H1 (cell line): ENCODE data around the gene TMEM154. TPM values are rescaled to one million over a fixed set of nuclear protein-coding genes. Genes with fewer than 3 reads are reported as not detected.

Source experiments
- CHD1 ChIP-seq: IDR thresholded peaks from 2 replicates; pipeline ENCODE4 v1.6.1; 2012; ENCODE audit warnings: low read depth, low read length, improper control_type of control experiment
- FOSL1 ChIP-seq: IDR thresholded peaks from 2 replicates; pipeline ENCODE4 v1.6.1; 2011; ENCODE audit warnings: mild to moderate bottlenecking, low read depth, low read length, moderate library complexity; ENCODE audit not compliant: insufficient read depth
- GTF2F1 ChIP-seq: IDR thresholded peaks from 2 replicates; pipeline ENCODE4 v1.6.1; 2012; ENCODE audit warnings: low read depth, low read length, improper control_type of control experiment, borderline replicate concordance
- JUN ChIP-seq: IDR thresholded peaks from 2 replicates; pipeline ENCODE4 v1.6.1; 2011; ENCODE audit warnings: low read depth, mild to moderate bottlenecking, improper control_type of control experiment, low read length
- KDM4A ChIP-seq: IDR thresholded peaks from one replicate; pipeline ENCODE4 v1.7.1; 2012; ENCODE audit warnings: low read depth, mild to moderate bottlenecking, moderate library complexity, low read length, inconsistent platforms; ENCODE audit not compliant: severe bottlenecking
- RAD21 ChIP-seq, 2 experiments: IDR thresholded peaks in 1 of 2; conservative IDR thresholded peaks in 1 of 2; 2 replicates each; pipeline ENCODE4 v1.6.1; 2011; ENCODE audit warnings: low read depth in 2 of 2, low read length in 2 of 2, improper control_type of control experiment in 1 of 2, inconsistent platforms in 1 of 2, mild to moderate bottlenecking in 1 of 2, moderate library complexity in 1 of 2
- polyA plus RNA-seq, 7 experiments: library from polyadenylated mRNA; depleted of rRNA in 3 of 7; stranded (reverse) in 5 of 7; unstranded in 2 of 7; fragments of >200 nt in 5 of 7; fragments of 200-250 nt in 2 of 7; gene quantifications; 1 replicate in 5 of 7; 2 replicates in 1 of 7; 4 replicates in 1 of 7; pipeline versions ENCODE4 v1.2.1 to v1.2.3, GENCODE V29; 2011 to 2013; ENCODE audit warnings: missing spikeins in 2 of 7, mixed read lengths in 2 of 7
- total RNA-seq: library from RNA; stranded (reverse); fragmentation: NEBNext Ultra II Directional; extraction: Animal tissue kit (Norgen Biotek cat#: 25700); gene quantifications from 2 replicates; pipeline ENCODE4 v1.2.1, GENCODE V29; 2021
- TF ChIP-seq, protein P1 (sequence below): fragments of 300-600 bp; sonication (generic); IDR thresholded peaks from 2 replicates; pipeline ENCODE4 v1.7.1; 2012; ENCODE audit warnings: low read length, moderate library complexity, mild to moderate bottlenecking, inconsistent platforms; ENCODE audit not compliant: insufficient replicate concordance
- TF ChIP-seq, protein P2 (sequence below): IDR thresholded peaks from 2 replicates; pipeline ENCODE4 v1.6.1; 2011; ENCODE audit warnings: low read depth, mild to moderate bottlenecking, low read length; ENCODE audit not compliant: insufficient read depth
- TF ChIP-seq, protein P3 (sequence below): IDR thresholded peaks from 2 replicates; pipeline ENCODE4 v1.6.1; 2012; ENCODE audit warnings: inconsistent platforms

TMEM154 gene
- total and polyA plus RNA-seq, 2 of the 8 experiments (the other 6 are each of a cell fraction or from before 2014, with no cell fraction given): 0.33 to 1.2 TPM

DNA sequence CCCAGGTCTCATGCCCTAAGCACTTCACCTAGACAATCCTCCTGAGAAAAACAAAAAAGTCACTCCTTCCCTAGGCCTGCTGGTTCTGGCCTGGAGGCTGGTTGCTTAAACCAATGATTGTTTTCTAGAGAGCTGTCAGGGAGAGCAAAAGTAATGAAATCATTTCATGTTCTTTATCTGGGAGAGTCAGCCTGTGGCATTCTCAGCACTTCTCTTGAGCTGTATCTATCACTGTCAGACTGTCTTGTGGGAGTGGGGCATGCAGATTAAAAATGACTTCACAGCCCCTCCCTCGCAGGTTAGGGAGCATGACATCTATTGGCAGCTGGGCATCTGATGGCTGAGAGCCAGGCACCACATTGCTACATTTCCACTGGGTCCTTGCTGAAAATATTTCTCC is 20.4 kb upstream of the TMEM154 start (continued):
- TF ChIP-seq, protein P1, sequence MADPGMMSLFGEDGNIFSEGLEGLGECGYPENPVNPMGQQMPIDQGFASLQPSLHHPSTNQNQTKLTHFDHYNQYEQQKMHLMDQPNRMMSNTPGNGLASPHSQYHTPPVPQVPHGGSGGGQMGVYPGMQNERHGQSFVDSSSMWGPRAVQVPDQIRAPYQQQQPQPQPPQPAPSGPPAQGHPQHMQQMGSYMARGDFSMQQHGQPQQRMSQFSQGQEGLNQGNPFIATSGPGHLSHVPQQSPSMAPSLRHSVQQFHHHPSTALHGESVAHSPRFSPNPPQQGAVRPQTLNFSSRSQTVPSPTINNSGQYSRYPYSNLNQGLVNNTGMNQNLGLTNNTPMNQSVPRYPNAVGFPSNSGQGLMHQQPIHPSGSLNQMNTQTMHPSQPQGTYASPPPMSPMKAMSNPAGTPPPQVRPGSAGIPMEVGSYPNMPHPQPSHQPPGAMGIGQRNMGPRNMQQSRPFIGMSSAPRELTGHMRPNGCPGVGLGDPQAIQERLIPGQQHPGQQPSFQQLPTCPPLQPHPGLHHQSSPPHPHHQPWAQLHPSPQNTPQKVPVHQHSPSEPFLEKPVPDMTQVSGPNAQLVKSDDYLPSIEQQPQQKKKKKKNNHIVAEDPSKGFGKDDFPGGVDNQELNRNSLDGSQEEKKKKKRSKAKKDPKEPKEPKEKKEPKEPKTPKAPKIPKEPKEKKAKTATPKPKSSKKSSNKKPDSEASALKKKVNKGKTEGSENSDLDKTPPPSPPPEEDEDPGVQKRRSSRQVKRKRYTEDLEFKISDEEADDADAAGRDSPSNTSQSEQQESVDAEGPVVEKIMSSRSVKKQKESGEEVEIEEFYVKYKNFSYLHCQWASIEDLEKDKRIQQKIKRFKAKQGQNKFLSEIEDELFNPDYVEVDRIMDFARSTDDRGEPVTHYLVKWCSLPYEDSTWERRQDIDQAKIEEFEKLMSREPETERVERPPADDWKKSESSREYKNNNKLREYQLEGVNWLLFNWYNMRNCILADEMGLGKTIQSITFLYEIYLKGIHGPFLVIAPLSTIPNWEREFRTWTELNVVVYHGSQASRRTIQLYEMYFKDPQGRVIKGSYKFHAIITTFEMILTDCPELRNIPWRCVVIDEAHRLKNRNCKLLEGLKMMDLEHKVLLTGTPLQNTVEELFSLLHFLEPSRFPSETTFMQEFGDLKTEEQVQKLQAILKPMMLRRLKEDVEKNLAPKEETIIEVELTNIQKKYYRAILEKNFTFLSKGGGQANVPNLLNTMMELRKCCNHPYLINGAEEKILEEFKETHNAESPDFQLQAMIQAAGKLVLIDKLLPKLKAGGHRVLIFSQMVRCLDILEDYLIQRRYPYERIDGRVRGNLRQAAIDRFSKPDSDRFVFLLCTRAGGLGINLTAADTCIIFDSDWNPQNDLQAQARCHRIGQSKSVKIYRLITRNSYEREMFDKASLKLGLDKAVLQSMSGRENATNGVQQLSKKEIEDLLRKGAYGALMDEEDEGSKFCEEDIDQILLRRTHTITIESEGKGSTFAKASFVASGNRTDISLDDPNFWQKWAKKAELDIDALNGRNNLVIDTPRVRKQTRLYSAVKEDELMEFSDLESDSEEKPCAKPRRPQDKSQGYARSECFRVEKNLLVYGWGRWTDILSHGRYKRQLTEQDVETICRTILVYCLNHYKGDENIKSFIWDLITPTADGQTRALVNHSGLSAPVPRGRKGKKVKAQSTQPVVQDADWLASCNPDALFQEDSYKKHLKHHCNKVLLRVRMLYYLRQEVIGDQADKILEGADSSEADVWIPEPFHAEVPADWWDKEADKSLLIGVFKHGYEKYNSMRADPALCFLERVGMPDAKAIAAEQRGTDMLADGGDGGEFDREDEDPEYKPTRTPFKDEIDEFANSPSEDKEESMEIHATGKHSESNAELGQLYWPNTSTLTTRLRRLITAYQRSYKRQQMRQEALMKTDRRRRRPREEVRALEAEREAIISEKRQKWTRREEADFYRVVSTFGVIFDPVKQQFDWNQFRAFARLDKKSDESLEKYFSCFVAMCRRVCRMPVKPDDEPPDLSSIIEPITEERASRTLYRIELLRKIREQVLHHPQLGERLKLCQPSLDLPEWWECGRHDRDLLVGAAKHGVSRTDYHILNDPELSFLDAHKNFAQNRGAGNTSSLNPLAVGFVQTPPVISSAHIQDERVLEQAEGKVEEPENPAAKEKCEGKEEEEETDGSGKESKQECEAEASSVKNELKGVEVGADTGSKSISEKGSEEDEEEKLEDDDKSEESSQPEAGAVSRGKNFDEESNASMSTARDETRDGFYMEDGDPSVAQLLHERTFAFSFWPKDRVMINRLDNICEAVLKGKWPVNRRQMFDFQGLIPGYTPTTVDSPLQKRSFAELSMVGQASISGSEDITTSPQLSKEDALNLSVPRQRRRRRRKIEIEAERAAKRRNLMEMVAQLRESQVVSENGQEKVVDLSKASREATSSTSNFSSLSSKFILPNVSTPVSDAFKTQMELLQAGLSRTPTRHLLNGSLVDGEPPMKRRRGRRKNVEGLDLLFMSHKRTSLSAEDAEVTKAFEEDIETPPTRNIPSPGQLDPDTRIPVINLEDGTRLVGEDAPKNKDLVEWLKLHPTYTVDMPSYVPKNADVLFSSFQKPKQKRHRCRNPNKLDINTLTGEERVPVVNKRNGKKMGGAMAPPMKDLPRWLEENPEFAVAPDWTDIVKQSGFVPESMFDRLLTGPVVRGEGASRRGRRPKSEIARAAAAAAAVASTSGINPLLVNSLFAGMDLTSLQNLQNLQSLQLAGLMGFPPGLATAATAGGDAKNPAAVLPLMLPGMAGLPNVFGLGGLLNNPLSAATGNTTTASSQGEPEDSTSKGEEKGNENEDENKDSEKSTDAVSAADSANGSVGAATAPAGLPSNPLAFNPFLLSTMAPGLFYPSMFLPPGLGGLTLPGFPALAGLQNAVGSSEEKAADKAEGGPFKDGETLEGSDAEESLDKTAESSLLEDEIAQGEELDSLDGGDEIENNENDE: no peak
- TF ChIP-seq CHD1: no peak
- TF ChIP-seq GTF2F1: no peak
- TF ChIP-seq, protein P2, sequence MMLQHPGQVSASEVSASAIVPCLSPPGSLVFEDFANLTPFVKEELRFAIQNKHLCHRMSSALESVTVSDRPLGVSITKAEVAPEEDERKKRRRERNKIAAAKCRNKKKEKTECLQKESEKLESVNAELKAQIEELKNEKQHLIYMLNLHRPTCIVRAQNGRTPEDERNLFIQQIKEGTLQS: no peak
- no peak for TF ChIP-seq RAD21 (IDR thresholded peaks at IDR 0.05 in 1 of 2, conservative IDR thresholded peaks at IDR 0.05 in 1 of 2; ENCODE audit: low read depth in 2 of 2, low read length in 2 of 2)
- no peak for TF ChIP-seq KDM4A
- no peak for TF ChIP-seq JUN
- TF ChIP-seq FOSL1: no peak
- TF ChIP-seq, protein P3, sequence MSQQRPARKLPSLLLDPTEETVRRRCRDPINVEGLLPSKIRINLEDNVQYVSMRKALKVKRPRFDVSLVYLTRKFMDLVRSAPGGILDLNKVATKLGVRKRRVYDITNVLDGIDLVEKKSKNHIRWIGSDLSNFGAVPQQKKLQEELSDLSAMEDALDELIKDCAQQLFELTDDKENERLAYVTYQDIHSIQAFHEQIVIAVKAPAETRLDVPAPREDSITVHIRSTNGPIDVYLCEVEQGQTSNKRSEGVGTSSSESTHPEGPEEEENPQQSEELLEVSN: no peak
- TF ChIP-seq, all 59 proteins: peak for 0
